Colonic mucosa (tissue), 4 donors: ENCODE results near the gene CREBBP. TPM values are rescaled to one million over a fixed set of nuclear protein-coding genes. Genes with fewer than 3 reads are reported as not detected.

ENCODE experiments used
- DNase-seq: peaks from one replicate; pipeline ENCODE4 v3.0.0-alpha.2; 2020
- H3K27ac ChIP-seq: fragments of 200-600 bp; one replicate; pipeline ENCODE4 v1.8.0; 2021
- H3K27me3 ChIP-seq: fragments of 200-600 bp; one replicate; pipeline ENCODE4 v1.8.0; 2021
- H3K36me3 ChIP-seq: fragments of 200-600 bp; one replicate; pipeline ENCODE4 v1.8.0; 2021
- H3K4me1 ChIP-seq: fragments of 200-600 bp; one replicate; pipeline ENCODE4 v1.8.0; 2021; ENCODE audit warnings: mild to moderate bottlenecking
- H3K4me3 ChIP-seq: fragments of 200-600 bp; one replicate; pipeline ENCODE4 v1.8.0; 2021
- H3K9ac ChIP-seq, 2 donors: one replicate each; pipeline ENCODE4 v1.7.0; 2013; ENCODE audit warnings: control low read depth in 2 of 2, low read depth in 2 of 2, low read length in 2 of 2
- H3K9me3 ChIP-seq: fragments of 200-600 bp; one replicate; pipeline ENCODE4 v1.8.0; 2021
- intact Hi-C: fragments of 100-400 bp; cut with DNase I; formaldehyde crosslinking; loops from one replicate; pipeline ENCODE4 v1.14.1; 2022
- total RNA-seq, 2 donors: library from RNA; stranded (reverse); fragmentation: NEBNext Ultra II Directional in 1 of 2; extraction: Animal tissue kit (Norgen Biotek cat#: 25700) in 1 of 2; gene quantifications; one replicate each; pipeline ENCODE4 v1.2.1, GENCODE V29; 2021
- TF ChIP-seq, protein P1 (sequence below): fragments of 200-600 bp; IDR thresholded peaks from one replicate; pipeline ENCODE4 v1.8.0; 2022; ENCODE audit warnings: antibody characterized with exemption, mild to moderate bottlenecking
- donor health status: healthy.
- donor health status: DM: no; HTN: no; CAD: no.
- donor health status: DM: no; HTN: no; CAD: no.

CREBBP gene
- total RNA-seq, 2 donors from 2014 or later: 42.0 to 45.2 TPM

GRCh38 chr16:3766177-3766576 lies 114.3 kb downstream of the CREBBP start:
- Histone ChIP-seq H3K36me3 (peaks cover 31% of the 10 kb centered on the region), H3K9me3 (no peaks in the 10 kb centered on the region), H3K27me3 (no peaks in the 10 kb centered on the region), H3K9ac (no peak overlapping the region), H3K4me1 (no peaks in the 10 kb centered on the region), H3K27ac (no peak overlapping the region), H3K4me3 (no peak overlapping the region)
- intact Hi-C loops: no loop called here
- TF ChIP-seq, protein P1, sequence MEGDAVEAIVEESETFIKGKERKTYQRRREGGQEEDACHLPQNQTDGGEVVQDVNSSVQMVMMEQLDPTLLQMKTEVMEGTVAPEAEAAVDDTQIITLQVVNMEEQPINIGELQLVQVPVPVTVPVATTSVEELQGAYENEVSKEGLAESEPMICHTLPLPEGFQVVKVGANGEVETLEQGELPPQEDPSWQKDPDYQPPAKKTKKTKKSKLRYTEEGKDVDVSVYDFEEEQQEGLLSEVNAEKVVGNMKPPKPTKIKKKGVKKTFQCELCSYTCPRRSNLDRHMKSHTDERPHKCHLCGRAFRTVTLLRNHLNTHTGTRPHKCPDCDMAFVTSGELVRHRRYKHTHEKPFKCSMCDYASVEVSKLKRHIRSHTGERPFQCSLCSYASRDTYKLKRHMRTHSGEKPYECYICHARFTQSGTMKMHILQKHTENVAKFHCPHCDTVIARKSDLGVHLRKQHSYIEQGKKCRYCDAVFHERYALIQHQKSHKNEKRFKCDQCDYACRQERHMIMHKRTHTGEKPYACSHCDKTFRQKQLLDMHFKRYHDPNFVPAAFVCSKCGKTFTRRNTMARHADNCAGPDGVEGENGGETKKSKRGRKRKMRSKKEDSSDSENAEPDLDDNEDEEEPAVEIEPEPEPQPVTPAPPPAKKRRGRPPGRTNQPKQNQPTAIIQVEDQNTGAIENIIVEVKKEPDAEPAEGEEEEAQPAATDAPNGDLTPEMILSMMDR: no peak
- no peak for DNase-seq

GRCh38 chr16:3764409-3764808 lies 116.1 kb downstream of the CREBBP start:
- intact Hi-C loops: no loop called here
- TF ChIP-seq, protein P1: no peak

GRCh38 chr16:3762107-3762750 lies 118.3 kb downstream of the CREBBP start:
- intact Hi-C loops: no loop called here

More at GRCh38 chr16:3764409-3764808, 116.1 kb downstream of the CREBBP start:
- Histone ChIP-seq H3K36me3 (peaks cover 25% of the 10 kb centered on the region), H3K27me3 (no peaks in the 10 kb centered on the region), H3K9me3 (no peaks in the 10 kb centered on the region), H3K4me1 (no peaks in the 10 kb centered on the region), H3K4me3 (no peak overlapping the region), H3K27ac (no peak overlapping the region), H3K9ac (no peak overlapping the region)
- DNase-seq: no peak

DNA sequence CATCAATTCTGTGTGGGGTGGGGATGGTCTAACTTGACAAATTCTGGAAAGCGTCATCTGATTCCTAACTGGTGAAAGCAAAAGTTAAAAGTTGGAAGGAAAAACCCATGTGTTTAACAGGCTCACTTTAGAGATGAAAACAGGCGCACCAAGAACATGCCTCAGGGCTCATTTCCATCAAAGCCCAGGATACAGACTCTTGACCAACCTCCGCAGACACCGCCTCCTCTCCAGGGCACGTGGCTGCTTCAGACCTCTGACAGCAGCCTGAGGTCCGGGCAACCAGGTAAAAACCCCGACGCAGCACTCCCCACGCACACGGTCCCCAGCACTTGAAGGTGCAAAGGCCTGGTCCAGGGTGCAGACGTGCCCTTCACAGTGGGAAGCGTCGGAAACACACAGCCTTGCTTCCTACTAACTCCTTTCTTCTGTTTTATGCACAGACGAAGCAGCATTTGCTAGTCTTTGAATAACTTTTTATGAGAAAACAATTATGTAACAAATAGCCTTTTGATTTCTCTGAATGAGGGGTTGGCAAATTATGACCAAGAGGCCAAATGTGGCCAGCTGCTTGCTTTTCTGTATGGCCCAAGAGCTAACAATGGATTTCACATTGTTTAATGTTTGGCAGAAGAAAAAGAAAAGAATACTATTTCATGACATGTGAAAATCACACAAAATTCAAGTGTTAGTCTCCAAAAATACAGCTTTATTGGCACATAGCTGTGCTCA lies 119.0 kb downstream of the CREBBP start:
- Histone ChIP-seq H3K9ac (no peak overlapping the region), H3K4me1 (no peaks in the 10 kb centered on the region), H3K9me3 (no peaks in the 10 kb centered on the region), H3K36me3 (peaks cover 14% of the 10 kb centered on the region), H3K27me3 (no peaks in the 10 kb centered on the region), H3K27ac (no peak overlapping the region), H3K4me3 (no peak overlapping the region)
- TF ChIP-seq, protein P1: no peak
- intact Hi-C loops: no loop called here
- no peak for DNase-seq

More at GRCh38 chr16:3762107-3762750, 118.3 kb downstream of the CREBBP start:
- no peak overlapping the region for H3K9ac ChIP-seq
- no peak for DNase-seq
- no peaks in the 10 kb centered on the region for H3K27me3 ChIP-seq
- no peak overlapping the region for H3K27ac ChIP-seq
- H3K36me3 ChIP-seq: peaks cover 12% of the 10 kb centered on the region
- no peaks in the 10 kb centered on the region for H3K4me1 ChIP-seq
- H3K9me3 ChIP-seq: no peaks in the 10 kb centered on the region
- TF ChIP-seq, protein P1: no peak
- H3K4me3 ChIP-seq: no peak overlapping the region

DNA sequence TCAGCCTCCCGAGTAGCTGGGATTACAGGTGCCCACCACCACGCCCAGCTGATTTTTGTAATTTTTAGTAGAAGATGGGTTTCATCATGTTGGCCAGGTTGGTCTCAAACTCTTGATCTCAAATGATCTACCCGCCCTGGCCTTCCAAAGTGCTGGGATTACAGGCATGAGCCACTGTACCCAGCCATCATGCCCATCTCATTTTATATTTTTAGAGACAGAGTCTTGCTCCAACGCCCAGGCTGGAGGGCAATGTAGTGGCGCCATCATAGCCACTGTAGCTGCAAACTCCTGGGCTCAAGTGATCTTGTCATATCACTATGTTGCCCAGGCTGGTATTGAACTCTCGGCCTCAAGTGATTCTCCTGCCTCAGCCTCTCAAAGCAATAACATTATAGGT lies 120.0 kb downstream of the CREBBP start:
- Histone ChIP-seq H3K27me3 (no peaks in the 10 kb centered on the region), H3K36me3 (peaks cover 16% of the 10 kb centered on the region), H3K27ac (no peak overlapping the region), H3K4me3 (no peak overlapping the region), H3K4me1 (no peaks in the 10 kb centered on the region), H3K9me3 (no peaks in the 10 kb centered on the region), H3K9ac (no peak overlapping the region)
- no peak for DNase-seq
- TF ChIP-seq, protein P1: no peak
- intact Hi-C loops: no loop called here
